ENCODE results near the gene SNRNP200. TPM values are rescaled to one million over a fixed set of nuclear protein-coding genes. Genes with fewer than 3 reads are reported as not detected.
A peak's percentile ranks its signal among the peaks of the same experiment; 100 is the strongest.

SNRNP200 gene
- total RNA-seq, 3 donors from 2014 or later (not counting 1 experiment from before 2014, with no cell fraction given), result 207 to 236 (median 228) TPM

DNA sequence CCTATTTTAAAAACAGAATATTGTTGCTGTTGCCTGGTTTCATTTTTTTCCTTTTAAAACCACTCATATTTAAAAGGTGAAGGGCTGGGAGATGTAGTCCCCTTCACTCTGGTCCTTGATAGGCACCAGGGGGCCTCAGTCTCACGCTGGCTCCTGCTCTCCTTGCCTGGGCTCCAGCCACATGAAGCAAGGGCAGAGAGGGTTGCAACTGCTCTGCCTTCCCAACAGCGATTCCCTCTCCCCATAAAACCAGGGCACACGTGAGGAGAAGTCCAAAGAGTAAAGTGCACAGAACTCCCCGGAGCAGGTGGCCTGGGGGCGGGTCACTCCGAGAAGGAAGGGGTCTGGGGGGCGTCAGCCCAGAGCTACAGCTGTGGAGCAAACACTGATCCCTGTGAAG is 52.3 kb downstream of the SNRNP200 start:
- ATAC-seq (no peak), DNase-seq (no peak)
- Histone ChIP-seq H3K27ac (ENCODE audit: low read length) (no peak overlapping the region), H3K4me1 (ENCODE audit: control insufficient read depth, insufficient read depth, low read length) (peaks cover 25% of the 10 kb centered on the region), H3K9me3 (ENCODE audit: control insufficient read depth, insufficient read depth, low read length) (no peaks in the 10 kb centered on the region), H3K27me3 (ENCODE audit: control insufficient read depth, insufficient read depth, low read length) (no peaks in the 10 kb centered on the region), H3K36me3 (ENCODE audit: control insufficient read depth, insufficient read depth, low read length) (peaks cover 53% of the 10 kb centered on the region), H3K4me3 (ENCODE audit: low read length) (no peak overlapping the region)
- Mint-ChIP-seq H3K4me1 (peaks cover 26 to 36% of the 10 kb centered on the region in 2 donors), H3K27me3 (ENCODE audit: low read depth in 2 of 2) (no peaks in the 10 kb centered on the region), H3K9me3 (no peaks in the 10 kb centered on the region), H3K4me3 (no peak overlapping the region), H3K27ac (peak overlapping the region in 1 of 2 donors; percentile 57), H3K36me3 (no peaks in the 10 kb centered on the region)
- 95% methylated on average over 7 of the region's 7 CpGs for WGBS (ENCODE audit: insufficient coverage)
- intact Hi-C loops (cut with micrococcal nuclease), result no loop called here
- TF ChIP-seq, protein P1, sequence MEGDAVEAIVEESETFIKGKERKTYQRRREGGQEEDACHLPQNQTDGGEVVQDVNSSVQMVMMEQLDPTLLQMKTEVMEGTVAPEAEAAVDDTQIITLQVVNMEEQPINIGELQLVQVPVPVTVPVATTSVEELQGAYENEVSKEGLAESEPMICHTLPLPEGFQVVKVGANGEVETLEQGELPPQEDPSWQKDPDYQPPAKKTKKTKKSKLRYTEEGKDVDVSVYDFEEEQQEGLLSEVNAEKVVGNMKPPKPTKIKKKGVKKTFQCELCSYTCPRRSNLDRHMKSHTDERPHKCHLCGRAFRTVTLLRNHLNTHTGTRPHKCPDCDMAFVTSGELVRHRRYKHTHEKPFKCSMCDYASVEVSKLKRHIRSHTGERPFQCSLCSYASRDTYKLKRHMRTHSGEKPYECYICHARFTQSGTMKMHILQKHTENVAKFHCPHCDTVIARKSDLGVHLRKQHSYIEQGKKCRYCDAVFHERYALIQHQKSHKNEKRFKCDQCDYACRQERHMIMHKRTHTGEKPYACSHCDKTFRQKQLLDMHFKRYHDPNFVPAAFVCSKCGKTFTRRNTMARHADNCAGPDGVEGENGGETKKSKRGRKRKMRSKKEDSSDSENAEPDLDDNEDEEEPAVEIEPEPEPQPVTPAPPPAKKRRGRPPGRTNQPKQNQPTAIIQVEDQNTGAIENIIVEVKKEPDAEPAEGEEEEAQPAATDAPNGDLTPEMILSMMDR (IDR thresholded peaks at IDR 0.05), result no peak

DNA sequence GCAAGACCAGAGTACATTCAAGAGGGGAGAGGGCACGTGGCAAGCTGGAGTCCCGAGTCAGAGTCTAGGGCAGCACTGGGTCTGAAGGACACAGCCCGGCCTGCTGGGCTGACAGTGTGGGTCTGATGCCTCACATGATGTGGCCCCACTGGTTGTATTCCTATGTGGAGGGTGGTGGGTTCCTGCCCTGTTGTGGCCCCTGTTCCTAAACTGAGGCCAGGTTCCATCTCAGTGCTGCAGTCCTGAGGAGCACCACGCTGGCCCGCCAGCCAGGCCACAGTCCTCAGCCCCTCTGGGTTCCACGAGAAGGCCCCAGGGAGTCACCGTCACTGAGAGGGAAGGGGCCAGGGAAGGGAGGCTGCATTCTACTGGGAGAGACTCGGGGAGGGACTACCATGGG is 52.8 kb downstream of the SNRNP200 start:
- Mint-ChIP-seq H3K27ac (peak overlapping the region; percentile 57), H3K4me1 (peaks cover 26 to 31% of the 10 kb centered on the region in 2 donors), H3K36me3 (no peaks in the 10 kb centered on the region), H3K9me3 (no peaks in the 10 kb centered on the region), H3K27me3 (ENCODE audit: low read depth in 2 of 2) (no peaks in the 10 kb centered on the region), H3K4me3 (no peak overlapping the region)
- Histone ChIP-seq H3K4me3 (ENCODE audit: low read length) (no peak overlapping the region), H3K36me3 (ENCODE audit: control insufficient read depth, insufficient read depth, low read length) (peaks cover 51% of the 10 kb centered on the region), H3K9me3 (ENCODE audit: control insufficient read depth, insufficient read depth, low read length) (no peaks in the 10 kb centered on the region), H3K27me3 (ENCODE audit: control insufficient read depth, insufficient read depth, low read length) (no peaks in the 10 kb centered on the region), H3K27ac (ENCODE audit: low read length) (no peak overlapping the region), H3K4me1 (ENCODE audit: control insufficient read depth, insufficient read depth, low read length) (peaks cover 21% of the 10 kb centered on the region)
- no peak for DNase-seq
- ATAC-seq, result no peak
- WGBS (ENCODE audit: insufficient coverage), result 98% methylated on average over 8 of the region's 8 CpGs
- TF ChIP-seq, protein P1 (IDR thresholded peaks at IDR 0.05), result no peak
- intact Hi-C loops (cut with micrococcal nuclease), result no loop called here

DNA sequence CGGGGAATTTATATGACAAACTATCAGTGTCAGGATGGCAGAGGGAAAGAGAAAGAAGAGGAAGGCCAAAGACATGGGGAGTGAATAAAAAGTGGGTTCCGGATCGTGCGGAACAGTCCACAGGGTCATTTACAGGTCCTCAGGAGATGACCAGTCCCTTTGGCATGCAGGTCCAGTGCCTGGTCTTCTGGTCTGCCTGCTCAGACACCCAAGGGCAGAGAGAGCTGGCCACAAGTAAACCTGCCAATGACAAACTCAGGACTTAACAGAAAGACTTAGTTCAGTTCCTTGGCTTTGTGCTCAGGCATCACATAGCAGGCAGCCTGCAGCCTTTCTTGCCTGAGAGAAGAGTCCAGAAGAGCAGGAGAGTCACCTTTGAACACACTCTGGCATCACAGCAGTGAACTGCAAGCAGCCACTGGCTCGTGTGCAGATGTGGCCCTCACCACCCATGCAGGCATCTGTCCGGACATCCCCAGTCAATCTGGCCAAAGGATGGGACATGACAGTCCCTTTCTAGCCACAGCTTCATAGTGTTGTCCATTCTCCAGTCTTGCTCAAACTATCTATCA is 53.5 kb downstream of the SNRNP200 start:
- TF ChIP-seq, protein P1 (IDR thresholded peaks at IDR 0.05), result no peak
- 82% methylated on average over 6 of the region's 6 CpGs for WGBS (ENCODE audit: insufficient coverage)
- H3K4me1 ChIP-seq (ENCODE audit: control insufficient read depth, insufficient read depth, low read length), result peaks cover 22% of the 10 kb centered on the region
- Mint-ChIP-seq H3K36me3 (no peaks in the 10 kb centered on the region), H3K9me3 (no peaks in the 10 kb centered on the region), H3K27me3 (ENCODE audit: low read depth in 2 of 2) (no peaks in the 10 kb centered on the region), H3K4me3 (no peak overlapping the region), H3K4me1 (peaks cover 29 to 34% of the 10 kb centered on the region in 2 donors), H3K27ac (peak overlapping the region in 1 of 2 donors; percentile 57)
- DNase-seq (no peak), ATAC-seq (no peak)
- no peak overlapping the region for H3K4me3 ChIP-seq (ENCODE audit: low read length)
- intact Hi-C loops (cut with micrococcal nuclease), result no loop called here
- H3K27me3 ChIP-seq (ENCODE audit: control insufficient read depth, insufficient read depth, low read length), result no peaks in the 10 kb centered on the region
- H3K36me3 ChIP-seq (ENCODE audit: control insufficient read depth, insufficient read depth, low read length), result peaks cover 51% of the 10 kb centered on the region
- H3K9me3 ChIP-seq (ENCODE audit: control insufficient read depth, insufficient read depth, low read length), result no peaks in the 10 kb centered on the region
- no peak overlapping the region for H3K27ac ChIP-seq (ENCODE audit: low read length)

DNA sequence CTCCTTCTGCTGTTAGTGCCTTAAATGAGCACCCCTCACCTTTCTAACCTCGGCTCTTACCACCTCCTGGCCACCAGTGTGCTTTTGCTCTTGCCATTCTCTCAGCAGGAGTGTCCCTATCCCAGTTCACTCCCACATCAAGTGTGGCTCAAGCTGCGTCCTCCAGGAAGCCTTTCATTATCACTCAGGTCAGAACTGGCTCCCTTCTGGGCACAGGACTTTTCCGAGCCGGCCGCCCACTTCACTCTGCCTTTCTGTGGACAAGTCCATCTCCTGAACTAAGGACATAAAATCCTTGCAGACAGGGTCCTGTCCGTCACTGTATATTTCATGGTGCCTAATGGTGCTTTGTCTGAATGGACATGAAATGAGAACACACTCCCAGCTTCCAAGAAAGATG is 55.2 kb downstream of the SNRNP200 start:
- Histone ChIP-seq H3K27ac (ENCODE audit: low read length) (no peak overlapping the region), H3K4me3 (ENCODE audit: low read length) (no peak overlapping the region), H3K27me3 (ENCODE audit: control insufficient read depth, insufficient read depth, low read length) (no peaks in the 10 kb centered on the region), H3K36me3 (ENCODE audit: control insufficient read depth, insufficient read depth, low read length) (peaks cover 45% of the 10 kb centered on the region), H3K9me3 (ENCODE audit: control insufficient read depth, insufficient read depth, low read length) (no peaks in the 10 kb centered on the region), H3K4me1 (ENCODE audit: control insufficient read depth, insufficient read depth, low read length) (peaks cover 28% of the 10 kb centered on the region)
- Mint-ChIP-seq H3K27me3 (ENCODE audit: low read depth in 2 of 2) (no peaks in the 10 kb centered on the region), H3K36me3 (no peaks in the 10 kb centered on the region), H3K27ac (peak overlapping the region; percentile 53 to 56), H3K4me3 (no peak overlapping the region), H3K9me3 (no peaks in the 10 kb centered on the region), H3K4me1 (peaks cover 28 to 41% of the 10 kb centered on the region in 2 donors)
- ATAC-seq (no peak), DNase-seq (no peak)
- 94% methylated on average over 6 of the region's 6 CpGs for WGBS (ENCODE audit: insufficient coverage)
- TF ChIP-seq, protein P1 (IDR thresholded peaks at IDR 0.05), result no peak
- intact Hi-C loops (cut with micrococcal nuclease), result no loop called here

All from natural killer cell (primary cell).